IPS-15b (cell line): Measurements from ENCODE around the gene TRPM3.

Experiments used
- H3K27me3 ChIP-seq: one replicate; pipeline ENCODE4 v1.6.1; 2013; ENCODE audit warnings: low read length; ENCODE audit not compliant: control insufficient read depth, insufficient read depth
- H3K36me3 ChIP-seq: one replicate; pipeline ENCODE4 v1.6.1; 2013; ENCODE audit warnings: low read length; ENCODE audit not compliant: control insufficient read depth, insufficient read depth
- H3K4me1 ChIP-seq: one replicate; pipeline ENCODE4 v1.6.1; 2013; ENCODE audit warnings: mild to moderate bottlenecking, low read length; ENCODE audit not compliant: control insufficient read depth, insufficient read depth
- H3K4me3 ChIP-seq: one replicate; pipeline ENCODE4 v1.5.1; 2013; ENCODE audit warnings: low read depth, low read length
- H3K9ac ChIP-seq: one replicate; pipeline ENCODE4 v1.6.1; 2013; ENCODE audit warnings: low read depth, mild to moderate bottlenecking, low read length
- H3K9me3 ChIP-seq: one replicate; pipeline ENCODE4 v1.6.1; 2013; ENCODE audit warnings: mild to moderate bottlenecking, low read length; ENCODE audit not compliant: control insufficient read depth, insufficient read depth

Gene TRPM3

DNA sequence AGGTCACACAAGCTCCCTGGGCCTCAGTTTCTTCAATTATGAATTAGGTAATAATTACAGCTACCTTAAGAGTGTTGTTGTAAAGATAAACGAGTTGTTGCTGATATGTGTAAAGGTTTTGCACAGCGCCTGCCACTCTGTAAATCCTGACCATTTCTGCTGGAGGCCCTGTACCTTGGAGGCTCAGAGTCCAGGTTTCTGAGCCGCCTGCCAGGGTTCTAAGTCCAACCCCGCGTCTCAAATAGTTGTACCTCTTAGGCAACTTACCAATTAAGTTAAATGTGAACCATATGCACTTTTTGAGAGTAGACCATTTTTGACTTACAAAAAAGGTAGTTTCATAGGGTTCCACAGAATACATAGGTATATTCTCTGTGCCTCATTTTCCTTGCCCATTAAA, 550.2 kb downstream of the TRPM3 start:
- Histone ChIP-seq H3K9me3 (no peaks in the 10 kb centered on the region), H3K27me3 (no peaks in the 10 kb centered on the region), H3K4me1 (peaks cover 5% of the 10 kb centered on the region), H3K36me3 (no peaks in the 10 kb centered on the region), H3K4me3 (no peak overlapping the region), H3K9ac (no peak overlapping the region)

DNA sequence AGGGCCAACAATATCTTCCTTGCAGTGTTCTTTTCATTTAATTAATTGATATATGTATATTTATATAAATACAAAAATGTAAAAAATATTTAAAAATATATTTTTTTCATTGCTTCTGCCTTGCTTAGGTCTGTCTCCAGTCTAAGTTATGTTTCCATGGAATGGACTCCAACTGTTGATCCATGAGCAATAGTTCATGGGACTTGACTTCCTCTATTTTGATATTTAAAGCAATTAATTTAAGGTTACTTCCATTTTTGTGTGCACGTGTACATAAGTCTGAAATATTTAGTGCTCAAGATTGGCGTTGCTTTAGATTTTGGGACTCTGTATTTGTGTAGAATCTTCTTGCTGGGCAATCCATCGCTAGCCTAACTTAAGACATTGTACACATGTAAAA, 551.6 kb downstream of the TRPM3 start:
- Histone ChIP-seq H3K27me3 (no peaks in the 10 kb centered on the region), H3K4me3 (no peak overlapping the region), H3K4me1 (peaks cover 5% of the 10 kb centered on the region), H3K9me3 (no peaks in the 10 kb centered on the region), H3K9ac (no peak overlapping the region), H3K36me3 (no peaks in the 10 kb centered on the region)

DNA sequence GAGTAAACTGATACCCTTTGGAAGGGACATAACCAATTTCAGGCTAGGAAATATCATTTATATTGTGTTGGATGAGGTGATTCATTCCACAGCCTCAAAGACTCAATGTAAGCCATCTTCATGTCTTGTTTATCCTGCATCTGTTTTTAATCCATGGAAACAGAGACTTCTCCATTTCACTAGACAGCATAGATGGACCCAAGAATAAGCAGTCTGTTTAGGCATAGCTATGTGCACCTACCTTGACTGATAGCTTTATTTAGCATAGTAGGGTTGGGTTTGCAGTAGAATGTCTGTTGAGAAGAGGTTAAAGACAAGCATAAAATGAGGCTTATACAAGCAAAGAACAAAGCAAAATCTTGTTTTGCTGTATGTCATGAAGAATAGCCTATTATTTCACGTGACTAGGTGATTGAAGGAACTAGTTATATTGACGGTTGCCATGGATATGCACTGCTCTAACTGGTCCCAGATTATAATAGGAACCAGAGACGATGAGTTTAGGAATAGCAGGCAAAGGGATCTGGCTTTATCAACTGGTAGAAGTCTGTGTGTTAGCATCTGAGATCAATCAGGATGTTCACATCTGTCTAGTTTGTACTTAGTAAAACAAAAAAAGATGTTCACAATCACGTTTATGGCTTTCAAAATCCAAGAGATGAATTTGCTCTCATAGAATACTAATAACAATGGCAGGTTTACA, 552.2 kb downstream of the TRPM3 start:
- H3K4me3 ChIP-seq: no peak overlapping the region
- H3K4me1 ChIP-seq: peaks cover 5% of the 10 kb centered on the region
- no peaks in the 10 kb centered on the region for H3K9me3 ChIP-seq
- H3K27me3 ChIP-seq: no peaks in the 10 kb centered on the region
- H3K9ac ChIP-seq: no peak overlapping the region
- H3K36me3 ChIP-seq: no peaks in the 10 kb centered on the region

DNA sequence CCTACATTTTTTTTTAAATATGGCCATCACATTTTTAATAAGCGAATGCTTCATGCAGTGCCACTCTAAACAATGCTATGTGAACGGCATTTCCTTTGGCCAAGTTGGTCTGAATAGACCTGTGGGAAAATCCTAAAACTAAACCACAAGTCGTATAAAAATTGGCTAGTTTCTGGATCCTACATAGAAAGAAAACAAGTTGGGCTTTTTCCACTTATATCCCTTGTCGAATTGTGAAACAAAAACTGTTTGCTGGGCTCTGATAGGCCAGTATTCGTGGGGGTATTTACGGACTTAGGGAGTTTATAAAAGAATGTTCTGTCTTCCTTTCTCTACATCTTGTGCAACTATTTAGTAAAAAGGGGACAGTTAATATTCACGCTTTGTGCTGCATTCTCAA, 553.9 kb downstream of the TRPM3 start:
- Histone ChIP-seq H3K27me3 (no peaks in the 10 kb centered on the region), H3K36me3 (no peaks in the 10 kb centered on the region), H3K9ac (no peak overlapping the region), H3K4me3 (no peak overlapping the region), H3K4me1 (peaks cover 5% of the 10 kb centered on the region), H3K9me3 (no peaks in the 10 kb centered on the region)

DNA sequence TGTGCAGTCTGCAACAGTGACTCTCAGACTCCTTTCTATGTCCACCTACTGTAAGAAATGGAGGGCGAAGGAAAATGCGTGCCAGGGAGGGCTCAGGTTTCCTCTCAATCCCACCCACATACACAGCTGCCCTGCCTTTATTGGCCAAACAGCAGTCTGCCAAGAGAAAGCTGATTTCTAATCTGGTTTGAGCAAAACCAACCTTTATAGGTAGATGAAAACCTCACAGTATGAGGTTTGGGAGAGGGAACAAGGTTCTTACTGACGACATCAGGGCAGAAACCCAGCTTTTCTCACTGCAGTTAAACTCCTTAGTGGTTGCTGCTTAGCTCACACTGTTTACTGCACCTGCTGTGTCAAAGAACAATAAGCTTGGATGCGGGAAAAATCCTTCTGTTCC, 554.7 kb downstream of the TRPM3 start:
- peaks cover 5% of the 10 kb centered on the region for H3K4me1 ChIP-seq
- H3K9me3 ChIP-seq: no peaks in the 10 kb centered on the region

DNA sequence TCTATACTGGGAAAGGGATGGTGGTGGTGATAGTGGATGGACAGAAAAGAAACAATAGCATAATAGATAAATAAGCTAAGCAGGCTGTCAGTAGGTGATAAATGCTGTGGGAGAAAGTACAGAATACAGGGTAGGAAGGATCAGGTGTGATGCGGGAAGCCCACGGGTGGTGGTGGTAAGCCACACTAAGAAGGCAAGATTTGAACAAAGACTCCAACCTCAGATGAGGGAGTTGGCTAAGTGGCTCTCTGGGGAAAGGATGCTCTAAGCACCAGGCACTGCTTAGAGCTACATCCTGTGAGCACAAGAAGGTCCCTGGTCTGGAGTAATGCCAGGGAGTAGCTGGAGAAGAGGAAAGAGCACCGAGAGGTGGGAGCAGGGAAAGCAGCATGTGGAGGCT, 555.4 kb downstream of the TRPM3 start:
- no peak overlapping the region for H3K9ac ChIP-seq
- peaks cover 5% of the 10 kb centered on the region for H3K4me1 ChIP-seq
- H3K9me3 ChIP-seq: no peaks in the 10 kb centered on the region
- H3K27me3 ChIP-seq: no peaks in the 10 kb centered on the region
- no peaks in the 10 kb centered on the region for H3K36me3 ChIP-seq
- no peak overlapping the region for H3K4me3 ChIP-seq

More for the DNA sequence above, 554.7 kb downstream of the TRPM3 start:
- Histone ChIP-seq H3K4me3 (no peak overlapping the region), H3K9ac (no peak overlapping the region), H3K36me3 (no peaks in the 10 kb centered on the region), H3K27me3 (no peaks in the 10 kb centered on the region)

DNA sequence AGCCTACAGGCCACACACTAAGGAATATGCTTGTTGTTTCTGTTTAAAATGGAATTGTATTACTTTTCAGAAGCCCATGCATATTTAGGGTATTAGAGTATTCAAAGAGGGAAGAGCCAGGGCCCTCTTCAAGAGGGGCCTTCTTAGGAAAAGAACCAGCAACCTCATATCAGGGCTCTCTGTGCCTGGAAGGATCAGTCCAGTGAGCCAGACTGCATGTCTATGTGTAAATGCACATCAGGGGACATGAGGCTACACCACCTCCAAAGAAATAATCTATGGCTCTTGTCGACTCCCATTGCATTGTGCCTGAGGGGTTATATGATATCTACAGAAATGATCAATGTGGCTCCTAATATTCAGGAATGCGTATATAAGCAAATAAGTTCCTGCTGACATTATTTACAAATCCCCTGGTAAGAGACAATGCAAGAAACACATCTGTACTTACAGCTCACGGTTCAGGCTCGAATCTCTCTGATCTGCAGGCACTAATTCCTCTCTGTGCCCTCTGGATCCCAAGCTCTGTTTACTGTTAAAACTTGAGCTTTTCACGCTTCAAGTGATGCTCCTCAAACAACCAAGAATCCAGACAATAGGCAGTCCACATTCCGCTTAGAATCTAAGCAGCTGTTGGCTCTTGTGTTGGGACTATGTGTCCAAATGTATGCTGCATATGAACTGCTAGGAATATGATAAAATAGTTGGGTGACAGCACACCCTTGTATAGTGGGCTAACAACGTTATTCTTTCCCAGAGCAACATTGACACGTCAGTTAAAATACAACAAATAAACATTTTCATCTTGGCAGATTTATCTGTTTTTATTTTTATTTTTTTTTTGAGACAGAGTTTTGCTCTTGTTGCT, 556.7 kb downstream of the TRPM3 start:
- Histone ChIP-seq H3K36me3 (no peaks in the 10 kb centered on the region), H3K4me3 (no peak overlapping the region), H3K4me1 (peaks cover 5% of the 10 kb centered on the region), H3K9ac (no peak overlapping the region), H3K9me3 (no peaks in the 10 kb centered on the region), H3K27me3 (no peaks in the 10 kb centered on the region)

DNA sequence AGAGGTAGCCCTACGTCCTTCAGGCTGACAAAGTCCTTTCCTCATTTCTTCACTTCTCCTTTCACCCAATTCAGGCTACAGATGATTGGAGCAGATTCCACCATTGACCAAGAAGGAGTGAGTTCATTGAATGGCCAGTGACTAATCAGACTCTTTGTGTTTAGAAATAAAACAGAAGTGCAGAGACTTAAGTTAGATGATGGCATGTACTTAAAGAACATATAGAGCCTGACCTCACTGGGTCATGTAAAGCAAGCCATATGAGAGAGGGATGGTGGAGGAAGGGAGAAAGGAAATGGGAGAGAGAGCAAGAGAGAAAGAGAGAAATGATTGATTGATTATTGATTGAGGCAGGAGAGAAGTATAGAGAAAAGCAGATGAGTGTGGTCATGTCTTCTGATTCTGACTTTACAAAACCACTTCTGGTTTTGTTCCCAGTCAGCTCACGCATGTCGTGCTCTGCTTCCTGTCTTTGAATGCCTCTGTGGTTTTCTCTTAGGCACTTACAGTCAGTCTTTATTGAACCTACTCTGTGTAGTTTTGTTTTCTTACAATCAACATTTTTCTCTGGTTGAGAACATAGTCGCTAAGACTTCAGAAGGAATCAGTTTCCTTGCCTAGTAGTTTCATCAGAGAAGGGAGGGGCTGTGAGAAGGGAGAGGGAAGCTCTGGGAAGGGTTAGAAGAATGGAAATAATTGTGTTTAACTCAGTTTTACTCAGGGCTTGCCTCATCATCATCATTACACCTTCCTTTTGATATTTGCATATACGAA, 557.8 kb downstream of the TRPM3 start:
- no peaks in the 10 kb centered on the region for H3K36me3 ChIP-seq
- H3K27me3 ChIP-seq: no peaks in the 10 kb centered on the region
- no peak overlapping the region for H3K9ac ChIP-seq
- peaks cover 5% of the 10 kb centered on the region for H3K4me1 ChIP-seq
- no peaks in the 10 kb centered on the region for H3K9me3 ChIP-seq
- H3K4me3 ChIP-seq: no peak overlapping the region

DNA sequence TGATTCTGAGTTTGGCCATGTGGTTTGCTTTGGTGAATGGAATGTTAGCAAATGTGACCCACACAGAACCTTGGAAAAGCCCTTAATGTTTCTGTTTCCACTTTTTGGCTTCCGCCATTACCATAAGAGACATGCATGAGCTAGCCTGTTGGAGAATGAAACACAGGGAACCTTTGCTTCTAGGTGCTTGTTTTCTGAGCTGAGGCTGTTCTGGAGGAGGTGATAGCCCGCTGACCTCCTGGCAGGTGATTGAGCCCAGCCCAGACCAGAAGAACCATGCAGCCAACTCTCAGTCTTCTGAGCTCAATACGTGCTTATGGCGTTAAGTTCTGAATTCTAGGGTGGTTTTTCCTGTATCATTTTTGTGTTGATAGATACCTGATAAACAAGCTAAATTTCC, 558.4 kb downstream of the TRPM3 start:
- Histone ChIP-seq H3K9me3 (no peaks in the 10 kb centered on the region), H3K36me3 (no peaks in the 10 kb centered on the region), H3K9ac (no peak overlapping the region), H3K4me1 (peaks cover 5% of the 10 kb centered on the region), H3K27me3 (no peaks in the 10 kb centered on the region), H3K4me3 (no peak overlapping the region)

DNA sequence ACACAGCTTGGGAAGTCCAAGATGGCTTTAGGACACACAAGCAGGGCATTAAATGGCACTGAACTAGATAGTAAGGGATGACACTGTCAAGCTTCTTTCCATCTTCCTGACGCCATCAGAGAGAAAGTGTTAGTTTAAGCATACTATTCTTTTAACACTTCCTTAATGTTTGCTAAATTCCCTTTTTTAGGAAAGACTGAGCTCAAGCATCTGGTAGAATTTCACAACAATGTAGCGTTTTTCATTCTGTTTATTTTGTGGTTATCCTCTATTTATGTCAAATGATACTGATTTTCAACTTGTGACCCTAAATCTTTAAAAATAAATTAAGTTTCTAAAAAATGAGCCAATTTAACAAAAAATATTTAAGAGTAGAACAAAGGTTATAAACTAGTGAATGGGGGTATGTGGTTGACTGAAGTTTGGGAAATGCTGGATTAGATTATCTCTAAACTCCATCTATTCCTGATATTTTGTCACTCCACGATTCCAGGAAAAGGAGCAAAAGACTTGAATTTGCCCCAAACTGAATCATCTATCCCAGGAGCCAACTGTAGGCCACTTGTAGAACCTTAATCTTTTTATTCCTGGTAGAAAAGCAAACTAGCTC, 559.5 kb downstream of the TRPM3 start:
- Histone ChIP-seq H3K36me3 (no peaks in the 10 kb centered on the region), H3K9me3 (no peaks in the 10 kb centered on the region), H3K27me3 (no peaks in the 10 kb centered on the region), H3K9ac (no peak overlapping the region), H3K4me3 (no peak overlapping the region), H3K4me1 (peaks cover 1% of the 10 kb centered on the region)

DNA sequence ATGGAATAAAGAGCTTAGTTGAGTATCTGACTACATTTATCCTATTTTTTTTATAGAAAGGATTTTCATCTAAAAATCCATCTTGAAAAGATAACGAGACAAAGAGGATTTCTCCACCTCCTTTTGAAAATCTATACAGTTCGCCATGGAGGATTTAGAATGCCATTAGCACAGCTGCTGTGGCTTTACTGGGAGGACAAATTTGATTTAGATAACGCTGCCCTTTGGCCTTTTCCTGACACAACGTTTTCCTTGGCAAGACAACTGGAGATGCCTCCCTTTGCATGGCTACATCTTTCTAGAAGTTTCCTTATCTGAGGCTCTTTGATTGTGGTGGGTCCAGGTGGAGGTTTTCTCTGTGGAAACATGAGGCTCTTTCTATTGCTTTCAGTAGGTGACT, 560.3 kb downstream of the TRPM3 start:
- H3K27me3 ChIP-seq: no peaks in the 10 kb centered on the region
- no peaks in the 10 kb centered on the region for H3K4me1 ChIP-seq
- H3K9ac ChIP-seq: no peak overlapping the region

More for the DNA sequence above, 560.3 kb downstream of the TRPM3 start:
- Histone ChIP-seq H3K36me3 (no peaks in the 10 kb centered on the region), H3K4me3 (no peak overlapping the region), H3K9me3 (no peaks in the 10 kb centered on the region)
